ENCODE data around the gene PSMD10. TPM values are rescaled to one million over a fixed set of nuclear protein-coding genes. Genes with fewer than 3 reads are reported as not detected.
A peak's percentile ranks its signal among the peaks of the same experiment; 100 is the strongest.

Gene PSMD10
- total RNA-seq, 2 experiments from 2014 or later, result 18.6 to 24.1 TPM

- no peak overlapping the region for H3K4me3 Mint-ChIP-seq
These were observed 2.8 kb downstream of the PSMD10 start for GRCh38 chrX:108088511-108088910.

GRCh38 chrX:108087792-108088191 is 3.5 kb downstream of the PSMD10 start:
- intact Hi-C loops (cut with DNase I, micrococcal nuclease), result no loop called here
- no peaks in the 10 kb centered on the region for H3K9me3 Mint-ChIP-seq
- CTCF ChIA-PET, result no interaction called here

More at GRCh38 chrX:108088511-108088910, 2.8 kb downstream of the PSMD10 start:
- TF ChIP-seq CTCF (IDR thresholded peaks at IDR 0.05), result no peak
- H3K36me3 ChIP-seq (ENCODE audit: insufficient read depth, low read length), result peaks cover 18% of the 10 kb centered on the region
- H3K9me3 ChIP-seq (ENCODE audit: control insufficient read depth in 1 of 2, insufficient read depth in 1 of 2, low read length in 2 of 2), result no peaks in the 10 kb centered on the region
- H3K27me3 ChIP-seq (ENCODE audit: control insufficient read depth in 1 of 2, insufficient read depth in 2 of 2, low read length in 2 of 2), result peaks cover 0 to 2% of the 10 kb centered on the region in 2 experiments
- ATAC-seq (ENCODE audit: poor library complexity), result no peak
- Mint-ChIP-seq H3K4me1 (ENCODE audit: low read depth) (peaks cover 8% of the 10 kb centered on the region), H3K27ac (no peak overlapping the region), H3K27me3 (no peaks in the 10 kb centered on the region), H3K36me3 (ENCODE audit: low read depth) (peaks cover 17% of the 10 kb centered on the region), H3K9me3 (no peaks in the 10 kb centered on the region)
- DNase-seq, result no peak
- no peak overlapping the region for H3K27ac ChIP-seq (ENCODE audit: low read depth in 1 of 2, low read length in 2 of 2)
- intact Hi-C loops (cut with DNase I, micrococcal nuclease), result no loop called here
- no peak overlapping the region for H3K4me3 ChIP-seq (ENCODE audit: low read length)
- H3K4me1 ChIP-seq (ENCODE audit: insufficient read depth, low read length), result peaks cover 11% of the 10 kb centered on the region
- POLR2A ChIA-PET, result no interaction called here
- CTCF ChIA-PET, result no interaction called here

GRCh38 chrX:108081110-108081509 is 10.2 kb downstream of the PSMD10 start:
- Histone ChIP-seq H3K9me3 (ENCODE audit: control insufficient read depth in 1 of 2, insufficient read depth in 1 of 2, low read length in 2 of 2) (no peaks in the 10 kb centered on the region), H3K36me3 (ENCODE audit: insufficient read depth, low read length) (peaks cover 29% of the 10 kb centered on the region), H3K4me1 (ENCODE audit: insufficient read depth, low read length) (no peaks in the 10 kb centered on the region), H3K4me3 (ENCODE audit: low read length) (no peak overlapping the region), H3K27me3 (ENCODE audit: control insufficient read depth in 1 of 2, insufficient read depth in 2 of 2, low read length in 2 of 2) (peaks cover 0 to 2% of the 10 kb centered on the region in 2 experiments), H3K27ac (ENCODE audit: low read depth in 1 of 2, low read length in 2 of 2) (no peak overlapping the region)
- POLR2A ChIA-PET, result interaction anchor here (1.5 kb wide), 1 partner anchor 10 kb away, joined by 6 read pairs; the partner anchor contains the start of genes ATG4A and PSMD10
- Mint-ChIP-seq H3K4me1 (ENCODE audit: low read depth) (no peaks in the 10 kb centered on the region), H3K27me3 (no peaks in the 10 kb centered on the region), H3K4me3 (no peak overlapping the region), H3K27ac (peak overlapping the region; percentile 20), H3K36me3 (ENCODE audit: low read depth) (peaks cover 36% of the 10 kb centered on the region), H3K9me3 (no peaks in the 10 kb centered on the region)
- DNase-seq (no peak), ATAC-seq (ENCODE audit: poor library complexity) (no peak)
- no peak for TF ChIP-seq CTCF (IDR thresholded peaks at IDR 0.05)
- CTCF ChIA-PET, result no interaction called here
- intact Hi-C loops (cut with DNase I, micrococcal nuclease), result no loop called here

More at GRCh38 chrX:108087792-108088191, 3.5 kb downstream of the PSMD10 start:
- no peak overlapping the region for H3K4me3 ChIP-seq (ENCODE audit: low read length)
- Mint-ChIP-seq H3K27ac (no peak overlapping the region), H3K4me1 (ENCODE audit: low read depth) (peaks cover 8% of the 10 kb centered on the region), H3K4me3 (no peak overlapping the region), H3K36me3 (ENCODE audit: low read depth) (peaks cover 17% of the 10 kb centered on the region), H3K27me3 (no peaks in the 10 kb centered on the region)
- POLR2A ChIA-PET, result no interaction called here
- DNase-seq, result no peak
- no peak for ATAC-seq (ENCODE audit: poor library complexity)
- peaks cover 0 to 2% of the 10 kb centered on the region in 2 experiments for H3K27me3 ChIP-seq (ENCODE audit: control insufficient read depth in 1 of 2, insufficient read depth in 2 of 2, low read length in 2 of 2)
- H3K36me3 ChIP-seq (ENCODE audit: insufficient read depth, low read length), result peaks cover 18% of the 10 kb centered on the region
- no peaks in the 10 kb centered on the region for H3K9me3 ChIP-seq (ENCODE audit: control insufficient read depth in 1 of 2, insufficient read depth in 1 of 2, low read length in 2 of 2)
- H3K27ac ChIP-seq (ENCODE audit: low read depth in 1 of 2, low read length in 2 of 2), result no peak overlapping the region
- TF ChIP-seq CTCF (IDR thresholded peaks at IDR 0.05), result no peak
- peaks cover 11% of the 10 kb centered on the region for H3K4me1 ChIP-seq (ENCODE audit: insufficient read depth, low read length)

Data from CD4-positive, alpha-beta T cell (primary cell).